DOHH2 (cell line): ENCODE measurements around the gene CAPN15.

Source experiments
- CTCF ChIP-seq: fragments of 200-600 bp; sonication (generic); IDR thresholded peaks from one replicate; pipeline ENCODE4 v1.5.1; 2014; ENCODE audit warnings: antibody characterized with exemption, mild to moderate bottlenecking, low read depth, low read length; ENCODE audit not compliant: poor library complexity, severe bottlenecking
- EZH2phosphoT487 ChIP-seq: fragments of 200-600 bp; sonication (generic); IDR thresholded peaks from 2 replicates; pipeline ENCODE4 v1.6.1; 2017; ENCODE audit warnings: borderline replicate concordance, mild to moderate bottlenecking, antibody characterized with exemption, low read length, moderate library complexity, mixed read lengths

GRCh38 chr16:519841-520687 lies 7.4 kb upstream of the CAPN15 start:
- TF ChIP-seq CTCF (no peak), EZH2phosphoT487 (no peak)
